HG02678 (cell line): ENCODE results near the gene KRTAP12-3.
"Not testable (repeated sequence)": the region's sequence is repeated elsewhere in the genome, so short reads cannot be mapped to it uniquely, and the experiment has no call there.

Experiments
- ATAC-seq: cut with Tn5 transposase; IDR thresholded peaks from one replicate; pipeline ENCODE4 v1.9.1; 2021; ENCODE audit warnings: mild to moderate bottlenecking, moderate library complexity; ENCODE audit not compliant: unreplicated experiment

Gene KRTAP12-3

DNA sequence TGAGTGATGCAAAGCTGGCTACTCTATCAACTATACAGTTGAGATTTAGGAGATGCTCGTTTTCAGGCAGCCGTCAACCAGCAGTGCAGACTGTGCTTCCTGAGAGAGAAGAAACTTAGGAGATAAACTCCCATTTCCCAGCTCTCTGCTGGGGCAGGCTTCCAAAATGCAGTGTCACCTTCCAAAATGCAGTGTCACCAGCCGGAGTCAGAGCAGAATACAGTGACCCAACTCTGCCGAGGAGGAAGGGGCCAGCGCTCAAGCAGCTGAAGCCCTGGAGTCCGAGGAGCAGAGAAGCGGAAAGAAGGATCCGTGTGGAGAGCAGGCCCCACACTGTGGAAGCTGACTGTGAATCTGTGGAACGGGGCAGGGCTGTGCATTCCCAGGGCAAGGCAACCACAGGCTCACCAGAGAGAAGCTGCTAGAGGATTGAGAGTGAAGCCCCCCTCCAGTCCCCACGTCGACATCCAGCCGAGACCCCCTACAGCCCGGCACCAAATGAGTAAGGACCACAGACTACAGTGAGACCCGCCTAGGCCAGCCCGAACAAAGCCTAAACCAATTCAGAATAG lies 24.9 kb downstream of the KRTAP12-3 start:
- ATAC-seq, result no peak

- no peak for ATAC-seq
Observed at GRCh38 chr21:44684077-44684476, 26.3 kb downstream of the KRTAP12-3 start.

DNA sequence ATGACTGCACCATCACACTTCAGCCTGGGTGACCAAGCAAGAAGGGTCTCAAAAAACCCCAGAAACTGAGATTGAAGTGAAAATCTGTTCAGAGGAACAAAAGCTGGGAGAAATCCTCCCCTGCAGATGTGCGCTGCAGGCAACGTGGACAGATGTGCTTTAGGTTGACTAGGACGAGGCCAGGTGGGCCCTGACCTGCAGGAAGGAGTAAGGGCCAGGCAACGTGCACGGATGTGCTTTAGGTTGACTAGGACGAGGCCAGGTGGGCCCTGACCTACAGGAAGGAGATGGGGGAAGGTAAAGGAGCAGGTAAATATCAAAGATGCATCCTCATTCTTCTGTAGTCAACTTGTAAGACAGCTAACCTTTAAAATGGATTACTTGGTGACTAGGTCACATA lies 26.8 kb downstream of the KRTAP12-3 start:
- no peak for ATAC-seq

- ATAC-seq, result not testable (repeated sequence)
Observed at GRCh38 chr21:44685050-44685449, 27.3 kb downstream of the KRTAP12-3 start.

DNA sequence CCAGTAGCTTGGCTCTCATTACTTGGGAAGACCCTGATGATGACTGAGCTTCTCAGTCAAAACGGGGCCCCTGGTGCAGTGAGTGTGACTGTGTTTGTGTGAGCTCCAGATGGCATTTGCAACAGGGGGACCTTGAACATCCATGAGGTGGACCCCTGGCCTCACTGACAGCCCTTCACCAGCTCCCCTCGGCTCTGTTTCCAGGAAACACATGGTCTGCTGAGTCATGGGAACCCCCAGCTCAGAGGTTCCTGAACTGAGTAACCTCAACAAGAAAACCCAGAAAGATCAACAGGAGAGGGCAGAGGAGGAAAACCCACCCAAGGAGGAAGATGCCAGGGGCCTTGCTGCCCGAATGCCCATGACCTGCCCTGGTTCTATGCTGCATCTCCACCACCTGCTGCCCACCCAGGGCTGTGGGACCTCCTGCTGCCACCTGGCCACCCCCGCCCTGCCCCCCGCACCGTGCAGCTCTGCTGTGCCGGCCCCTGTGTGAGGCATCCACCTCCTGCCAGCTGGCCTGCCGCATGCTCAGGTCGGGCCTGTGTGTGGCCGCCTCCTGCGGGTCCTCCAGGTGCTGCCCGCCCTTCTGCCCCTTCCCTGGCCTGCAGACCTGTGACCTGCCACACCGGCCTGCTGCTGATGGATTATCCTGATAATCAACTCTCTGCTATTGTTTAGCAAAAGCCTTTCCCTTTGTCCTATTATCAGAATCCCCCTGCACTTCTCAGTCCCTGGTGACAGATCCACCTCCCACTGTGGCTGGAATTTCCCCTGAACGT lies 28.5 kb downstream of the KRTAP12-3 start:
- no peak for ATAC-seq

DNA sequence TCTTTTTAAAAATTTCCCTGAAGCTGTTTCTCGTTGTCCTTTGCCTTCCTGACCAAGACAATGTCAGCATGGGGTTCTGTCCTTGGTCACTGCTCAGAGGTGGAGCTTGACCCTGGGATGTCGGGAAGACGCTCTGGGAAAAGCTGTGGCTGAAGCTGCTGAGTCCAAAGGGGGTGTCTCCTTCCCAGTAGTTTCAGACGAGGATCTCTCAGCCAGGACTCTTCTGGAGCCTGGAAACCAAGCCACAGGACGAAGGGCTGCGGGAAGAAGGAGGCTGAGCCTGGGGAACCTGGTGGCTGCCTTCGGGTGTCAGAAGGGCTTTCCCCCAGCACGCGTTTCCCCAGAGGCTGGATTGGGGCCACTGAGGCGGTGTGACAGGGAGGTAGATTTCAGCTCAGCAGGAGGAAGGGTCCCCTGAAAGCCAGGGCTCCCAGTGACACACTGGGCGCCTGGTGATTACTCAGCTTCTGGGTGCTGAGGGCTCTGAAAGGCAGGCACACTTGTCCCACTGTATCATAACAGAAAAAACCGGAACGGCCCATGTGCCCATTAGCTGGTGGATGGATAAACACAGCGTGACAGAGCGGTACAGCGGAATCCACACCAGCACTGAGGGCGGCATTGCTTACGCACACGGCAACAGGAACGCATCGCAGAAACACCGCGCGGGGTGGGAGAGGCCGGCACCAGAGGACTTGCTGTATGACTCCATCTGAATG lies 29.3 kb downstream of the KRTAP12-3 start:
- no peak for ATAC-seq

DNA sequence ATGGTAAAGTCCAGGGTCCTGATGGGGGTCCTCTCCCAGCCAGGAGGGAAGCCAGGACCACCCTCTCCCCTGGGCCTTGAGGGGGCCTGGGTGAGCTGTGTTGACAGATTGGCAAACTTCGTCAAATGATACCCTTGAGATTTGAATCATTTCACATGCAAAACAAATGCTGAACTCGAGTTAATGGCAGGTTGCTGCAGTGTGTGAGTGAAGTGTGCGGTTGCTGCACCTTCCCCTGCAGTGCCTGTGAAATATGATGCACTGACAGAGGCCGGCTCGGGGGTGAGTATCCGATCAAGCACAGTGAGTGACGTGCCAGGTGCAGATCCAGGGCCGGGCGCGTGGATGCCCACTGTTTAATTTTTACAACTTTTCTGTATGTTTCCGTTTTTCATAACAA lies 29.9 kb downstream of the KRTAP12-3 start:
- no peak for ATAC-seq

DNA sequence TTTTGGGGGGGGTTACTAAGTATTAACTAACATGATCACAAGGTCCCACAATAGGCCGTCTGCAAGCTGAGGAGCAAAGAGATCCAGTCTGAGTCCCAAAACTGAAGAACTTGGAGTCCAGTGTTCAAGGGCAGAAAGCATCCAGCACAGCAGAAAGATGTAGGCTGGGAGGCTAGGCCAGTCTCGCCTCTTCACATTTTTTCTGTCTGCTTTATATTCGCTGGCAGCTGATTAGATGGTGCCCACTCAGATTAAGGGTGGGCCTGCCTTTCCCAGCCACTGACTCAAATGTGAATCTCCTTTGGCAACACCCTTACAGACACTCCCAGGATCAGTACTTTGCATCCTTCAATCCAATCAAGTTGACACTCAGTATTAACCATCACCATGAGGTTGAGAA lies 32.0 kb downstream of the KRTAP12-3 start:
- ATAC-seq, result not testable (repeated sequence)

GRCh38 chr21:44691686-44692085 lies 34.0 kb downstream of the KRTAP12-3 start:
- no peak for ATAC-seq

DNA sequence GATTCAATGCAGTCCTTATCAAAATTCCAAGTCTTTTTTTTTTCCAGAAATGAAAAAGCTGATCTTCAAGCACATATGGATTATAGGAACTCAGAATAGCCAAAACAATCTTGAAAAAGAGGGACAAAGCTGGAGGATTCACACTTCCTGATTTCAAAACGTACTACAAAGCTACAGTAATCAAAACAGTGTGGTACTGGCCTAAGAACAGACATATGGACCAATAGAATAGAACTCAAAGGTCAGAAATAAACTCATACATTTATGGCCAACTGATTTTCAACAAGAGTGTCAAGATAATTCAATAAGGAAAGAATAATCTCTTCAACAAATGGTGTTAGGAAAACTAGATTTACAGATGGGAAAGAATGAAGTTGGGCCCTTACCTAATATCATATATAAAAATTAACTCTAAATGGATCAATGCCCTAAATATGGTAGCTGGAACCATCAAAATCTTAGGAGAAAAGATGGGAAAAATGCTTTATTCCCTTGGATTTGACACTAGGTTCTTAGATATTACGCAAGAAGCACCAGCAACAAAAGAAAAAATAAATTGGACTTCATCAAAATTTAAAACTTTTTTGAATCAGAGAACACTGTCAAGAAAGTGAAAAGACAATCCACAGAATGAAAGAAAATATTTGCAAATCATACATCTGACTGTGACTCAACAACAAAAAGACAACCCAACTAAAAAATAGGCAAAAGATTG lies 35.2 kb downstream of the KRTAP12-3 start:
- no peak for ATAC-seq

- no peak for ATAC-seq
Observed at GRCh38 chr21:44694776-44695175, 37.0 kb downstream of the KRTAP12-3 start.

DNA sequence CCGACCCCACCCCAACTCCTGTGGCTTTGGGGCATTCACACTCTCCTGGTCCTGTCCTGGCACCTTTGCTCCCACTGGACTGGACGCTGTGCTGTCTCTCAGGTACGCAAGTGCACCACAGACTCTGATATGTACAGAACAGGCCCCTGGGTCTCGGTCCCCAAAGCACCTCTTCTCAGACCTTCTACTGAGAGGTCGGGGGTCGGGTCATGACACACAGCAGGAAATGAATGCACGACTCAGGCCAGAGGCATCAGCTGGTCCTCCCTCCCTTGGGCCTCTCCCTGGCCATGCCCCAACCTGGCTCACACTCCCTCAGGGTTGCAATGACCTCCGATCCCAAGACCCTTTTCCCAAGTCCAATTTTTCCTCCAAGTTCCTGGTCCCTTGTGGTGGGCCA lies 37.5 kb downstream of the KRTAP12-3 start:
- no peak for ATAC-seq

GRCh38 chr21:44695641-44696040 lies 37.9 kb downstream of the KRTAP12-3 start:
- no peak for ATAC-seq

DNA sequence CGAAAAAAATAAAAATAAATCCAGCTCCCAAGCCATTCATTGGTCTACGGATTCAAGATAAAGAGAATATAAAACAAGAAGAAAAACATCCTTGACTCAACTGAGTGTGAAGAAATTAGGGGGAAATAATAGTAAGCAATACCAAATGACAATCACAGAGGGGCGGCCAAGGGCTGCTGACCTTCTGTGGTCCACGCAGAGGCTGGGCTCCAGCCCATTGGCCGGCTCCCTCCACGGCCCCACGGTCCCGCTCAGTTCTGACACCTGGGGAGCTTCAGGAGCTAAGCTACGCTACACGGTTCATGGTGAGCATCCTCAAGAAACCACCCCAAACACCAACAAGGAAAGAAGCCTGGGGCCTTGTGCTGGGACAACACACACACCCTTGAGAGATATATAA lies 38.8 kb downstream of the KRTAP12-3 start:
- no peak for ATAC-seq

DNA sequence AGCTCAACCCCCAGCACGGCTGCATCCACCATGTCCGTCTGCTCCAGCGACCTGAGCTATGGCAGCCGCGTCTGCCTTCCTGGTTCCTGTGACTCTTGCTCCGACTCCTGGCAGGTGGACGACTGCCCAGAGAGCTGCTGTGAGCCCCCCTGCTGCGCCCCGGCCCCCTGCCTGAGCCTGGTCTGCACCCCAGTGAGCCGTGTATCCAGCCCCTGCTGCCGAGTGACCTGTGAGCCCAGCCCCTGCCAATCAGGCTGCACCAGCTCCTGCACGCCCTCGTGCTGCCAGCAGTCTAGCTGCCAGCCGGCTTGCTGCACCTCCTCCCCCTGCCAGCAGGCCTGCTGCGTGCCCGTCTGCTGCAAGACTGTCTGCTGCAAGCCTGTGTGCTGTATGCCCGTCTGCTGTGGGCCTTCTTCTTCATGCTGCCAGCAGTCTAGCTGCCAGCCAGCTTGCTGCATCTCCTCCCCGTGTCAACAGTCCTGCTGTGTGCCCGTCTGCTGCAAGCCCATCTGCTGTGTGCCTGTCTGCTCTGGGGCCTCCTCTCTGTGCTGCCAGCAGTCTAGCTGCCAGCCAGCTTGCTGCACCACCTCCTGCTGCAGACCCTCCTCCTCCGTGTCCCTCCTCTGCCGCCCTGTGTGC lies 39.6 kb downstream of the KRTAP12-3 start, which contains the start of gene KRTAP10-12:
TSS of gene KRTAP10-12 (plus strand) at position 1 of the 639 bp plus-strand sequence. CDS start at position 31, 30 bp downstream.
- ATAC-seq, result not testable (repeated sequence)

GRCh38 chr21:44697811-44698734 lies 40.3 kb downstream of the KRTAP12-3 start:
- ATAC-seq, result no peak

- no peak for ATAC-seq
Observed at GRCh38 chr21:44699502-44700001, 41.8 kb downstream of the KRTAP12-3 start.

GRCh38 chr21:44700101-44701022 lies 42.6 kb downstream of the KRTAP12-3 start:
- no peak for ATAC-seq
